ENCODE measurements around the gene CLTA. TPM values are rescaled to one million over a fixed set of nuclear protein-coding genes. Genes with fewer than 3 reads are reported as not detected.

Gene CLTA
- polyA plus RNA-seq, 1 of the 3 experiments (the other 2 are of a cell fraction) = 260 TPM

DNA sequence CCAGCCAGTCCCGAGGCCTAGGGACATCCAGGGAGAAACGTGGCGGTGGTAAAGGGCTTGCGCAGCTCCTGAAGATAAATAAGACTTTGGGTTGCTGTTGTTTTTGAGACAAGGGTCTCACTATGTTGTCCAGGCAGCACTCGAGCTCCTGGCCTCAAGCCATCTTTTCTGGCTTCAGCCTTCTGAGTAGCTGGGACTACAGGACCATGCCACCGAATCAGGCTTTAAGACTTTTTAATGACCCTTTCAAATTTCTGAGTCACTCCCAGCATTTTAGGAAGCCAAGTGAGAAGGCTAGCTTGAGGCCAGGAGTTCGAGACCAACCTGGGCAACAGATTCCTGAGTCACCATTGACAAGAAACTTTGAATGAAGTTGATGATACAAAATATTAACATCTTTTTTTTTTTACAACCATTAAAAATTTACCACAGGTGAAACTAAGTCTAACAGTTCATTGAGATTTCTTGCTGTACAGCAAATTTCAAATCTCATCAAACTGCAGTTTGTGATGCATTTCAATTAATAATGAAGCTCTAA, 68.3 kb downstream of the CLTA start:
- Histone ChIP-seq H4K20me1 (ENCODE audit: insufficient read depth) (no peaks in the 10 kb centered on the region; the same call in 1 of the 2 replicates), H3K4me2 (peak overlapping the region; percentile 87), H3K4me3 (ENCODE audit: low read depth in 2 of 2, low read length in 1 of 2) (peak overlapping the region; percentile 66 to 77), H3K79me2 (ENCODE audit: insufficient read depth) (peaks cover 34% of the 10 kb centered on the region), H2AFZ (ENCODE audit: low read depth) (peak overlapping the region; percentile 65), H3K9me2 (no peaks in the 10 kb centered on the region), H3K27ac (ENCODE audit: low read depth in 2 of 2, low read length in 1 of 2) (peak overlapping the region; percentile 81 to 85), H3F3A (replicated peaks; ENCODE audit: insufficient read depth) (peaks cover 11% of the 10 kb centered on the region), H3K4me1 (ENCODE audit: control insufficient read depth in 1 of 2, insufficient read depth in 2 of 2, low read depth in 1 of 2, low read length in 1 of 2) (peaks cover 0 to 4% of the 10 kb centered on the region in 2 experiments; a peak in 1 of 4 replicates), H3K27me3 (ENCODE audit: insufficient read depth) (no peaks in the 10 kb centered on the region), H3K9ac (peak overlapping the region; percentile 94), H3K9me3 (no peaks in the 10 kb centered on the region), H3K36me3 (replicated peaks in 1 of 2; ENCODE audit: control insufficient read depth in 1 of 2, insufficient read depth in 2 of 2, low read length in 1 of 2) (peaks cover 0 to 6% of the 10 kb centered on the region in 2 experiments)
- POLR2A ChIA-PET = interaction anchor here (0.7 to 1.0 kb wide), 3 partner anchors 69 to 309 kb away, joined by 3 read pairs; partner anchors contain the start of genes CLTA and RNF38
- CTCF ChIA-PET = interaction anchor here (0.7 to 2.8 kb wide), 7 partner anchors 10 to 304 kb away, joined by 3 to 11 read pairs (median 3); no protein-coding TSS in a partner anchor
- TF ChIP-seq EZH2phosphoT487 (IDR thresholded peaks at IDR 0.05; ENCODE audit: borderline replicate concordance, low read depth) (no peak), FOXM1 (IDR thresholded peaks at IDR 0.05; ENCODE audit: low read depth) (no peak), FOXJ3 (CRISPR knock-in tag; IDR thresholded peaks at IDR 0.05) (no peak), GABPA (IDR thresholded peaks at IDR 0.05; ENCODE audit: low read depth) (no peak), SMC3 (IDR thresholded peaks at IDR 0.05; ENCODE audit: low read depth, low read length) (no peak), POLR2AphosphoS5 (IDR thresholded peaks at IDR 0.05; ENCODE audit: low read depth, low read length) (no peak), CHD2 (IDR thresholded peaks at IDR 0.05; ENCODE audit: low read length, partially characterized antibody) (no peak), TEAD4 (IDR thresholded peaks at IDR 0.05; ENCODE audit: borderline replicate concordance, insufficient read depth) (no peak), NRF1 (IDR thresholded peaks at IDR 0.05; ENCODE audit: low read depth, low read length) (no peak)
- TF ChIP-seq, protein P1, sequence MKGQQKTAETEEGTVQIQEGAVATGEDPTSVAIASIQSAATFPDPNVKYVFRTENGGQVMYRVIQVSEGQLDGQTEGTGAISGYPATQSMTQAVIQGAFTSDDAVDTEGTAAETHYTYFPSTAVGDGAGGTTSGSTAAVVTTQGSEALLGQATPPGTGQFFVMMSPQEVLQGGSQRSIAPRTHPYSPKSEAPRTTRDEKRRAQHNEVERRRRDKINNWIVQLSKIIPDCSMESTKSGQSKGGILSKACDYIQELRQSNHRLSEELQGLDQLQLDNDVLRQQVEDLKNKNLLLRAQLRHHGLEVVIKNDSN (IDR thresholded peaks at IDR 0.05; ENCODE audit: borderline replicate concordance, low read depth) = no peak
- TF ChIP-seq, protein P2, sequence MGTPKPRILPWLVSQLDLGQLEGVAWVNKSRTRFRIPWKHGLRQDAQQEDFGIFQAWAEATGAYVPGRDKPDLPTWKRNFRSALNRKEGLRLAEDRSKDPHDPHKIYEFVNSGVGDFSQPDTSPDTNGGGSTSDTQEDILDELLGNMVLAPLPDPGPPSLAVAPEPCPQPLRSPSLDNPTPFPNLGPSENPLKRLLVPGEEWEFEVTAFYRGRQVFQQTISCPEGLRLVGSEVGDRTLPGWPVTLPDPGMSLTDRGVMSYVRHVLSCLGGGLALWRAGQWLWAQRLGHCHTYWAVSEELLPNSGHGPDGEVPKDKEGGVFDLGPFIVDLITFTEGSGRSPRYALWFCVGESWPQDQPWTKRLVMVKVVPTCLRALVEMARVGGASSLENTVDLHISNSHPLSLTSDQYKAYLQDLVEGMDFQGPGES (IDR thresholded peaks at IDR 0.05; ENCODE audit: low read depth, low read length) = no peak
- TF ChIP-seq, protein P3, sequence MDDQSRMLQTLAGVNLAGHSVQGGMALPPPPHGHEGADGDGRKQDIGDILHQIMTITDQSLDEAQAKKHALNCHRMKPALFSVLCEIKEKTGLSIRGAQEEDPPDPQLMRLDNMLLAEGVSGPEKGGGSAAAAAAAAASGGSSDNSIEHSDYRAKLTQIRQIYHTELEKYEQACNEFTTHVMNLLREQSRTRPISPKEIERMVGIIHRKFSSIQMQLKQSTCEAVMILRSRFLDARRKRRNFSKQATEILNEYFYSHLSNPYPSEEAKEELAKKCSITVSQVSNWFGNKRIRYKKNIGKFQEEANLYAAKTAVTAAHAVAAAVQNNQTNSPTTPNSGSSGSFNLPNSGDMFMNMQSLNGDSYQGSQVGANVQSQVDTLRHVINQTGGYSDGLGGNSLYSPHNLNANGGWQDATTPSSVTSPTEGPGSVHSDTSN (IDR thresholded peaks at IDR 0.05) = no peak
- 36% methylated on average over 3 of the region's 7 CpGs for WGBS (ENCODE audit: low lambda C conversion rate)
- DNase-seq = no peak

Other genes with a start within 250 kb of the CLTA start
- gene OR2S2, start 232.8 kb upstream of the CLTA start, polyA plus RNA-seq (2012; rRNA removed) = 0.16 TPM in 1 of 2 replicates, not detected in the other
- gene RECK, start 154.0 kb upstream of the CLTA start, polyA plus RNA-seq (2012; rRNA removed) = 22.8 and 27.3 TPM in 2 replicates
- 38.3 and 40.1 TPM in 2 replicates for gene GLIPR2, start 54.2 kb upstream of the CLTA start, polyA plus RNA-seq (2012; rRNA removed)
- 0.44 and 0.54 TPM in 2 replicates for gene CCIN, start 21.5 kb upstream of the CLTA start, polyA plus RNA-seq (2012; rRNA removed)
- gene GNE, start 67.5 kb downstream of the CLTA start, polyA plus RNA-seq (2012; rRNA removed) = 13.0 and 17.5 TPM in 2 replicates
- gene RNF38, start 209.3 kb downstream of the CLTA start, polyA plus RNA-seq (2012; rRNA removed) = 9.5 and 11.8 TPM in 2 replicates

Data from SK-N-SH (cell line).